ENCODE data around the gene ZSWIM1.

The ZSWIM1 gene

DNA sequence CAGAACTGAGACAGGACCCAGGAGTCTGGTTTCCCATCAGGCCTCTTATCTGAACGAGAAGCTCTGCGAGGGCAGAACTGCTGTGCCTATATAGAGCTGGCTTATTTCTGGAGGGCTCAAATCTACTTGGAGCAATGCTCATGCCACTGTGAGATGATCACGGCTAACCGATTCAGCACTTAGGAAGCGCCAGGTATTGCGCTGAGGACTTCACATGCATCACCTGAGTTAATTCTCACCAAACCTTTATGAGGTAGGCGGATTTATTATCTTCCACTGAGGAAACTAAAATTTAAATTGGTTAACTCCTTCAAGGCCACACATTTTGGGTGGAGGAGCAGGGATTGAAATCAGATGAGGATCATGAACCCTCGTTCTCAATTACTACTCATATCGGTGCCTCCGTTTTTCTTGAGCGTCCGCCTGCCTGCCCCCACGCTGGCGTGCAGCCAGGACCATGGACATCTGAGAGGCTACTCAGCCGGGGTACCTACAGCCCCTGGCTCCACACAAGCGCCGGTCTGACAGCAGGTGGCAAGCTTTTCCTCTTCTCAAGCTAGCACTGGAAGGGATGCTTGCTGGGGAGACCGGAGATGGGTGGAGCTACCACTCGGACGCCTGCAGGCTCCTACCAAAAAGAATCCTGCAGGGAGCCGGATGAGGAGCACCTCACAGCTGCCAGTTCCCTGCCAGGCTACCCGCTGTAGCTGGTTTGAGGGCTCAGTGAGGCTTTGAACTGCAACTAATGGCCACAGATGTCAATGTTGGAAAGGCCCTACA is 52.4 kb downstream of the ZSWIM1 start:
- H3K9me3 Mint-ChIP-seq: no peaks in the 10 kb centered on the region
- peak overlapping the region; percentile 100 for H3K27ac Mint-ChIP-seq
- peaks cover 15% of the 10 kb centered on the region for H3K4me1 Mint-ChIP-seq (ENCODE audit: low read depth)
- H3K36me3 Mint-ChIP-seq (ENCODE audit: low read depth): peaks cover 44% of the 10 kb centered on the region
- H3K27me3 Mint-ChIP-seq: no peaks in the 10 kb centered on the region
- peak overlapping the region; percentile 99 for H3K4me3 Mint-ChIP-seq
- intact Hi-C loops (cut with micrococcal nuclease): loop anchor here (1.0 kb wide), 1 partner anchor 43 kb away; no protein-coding TSS in a partner anchor

DNA sequence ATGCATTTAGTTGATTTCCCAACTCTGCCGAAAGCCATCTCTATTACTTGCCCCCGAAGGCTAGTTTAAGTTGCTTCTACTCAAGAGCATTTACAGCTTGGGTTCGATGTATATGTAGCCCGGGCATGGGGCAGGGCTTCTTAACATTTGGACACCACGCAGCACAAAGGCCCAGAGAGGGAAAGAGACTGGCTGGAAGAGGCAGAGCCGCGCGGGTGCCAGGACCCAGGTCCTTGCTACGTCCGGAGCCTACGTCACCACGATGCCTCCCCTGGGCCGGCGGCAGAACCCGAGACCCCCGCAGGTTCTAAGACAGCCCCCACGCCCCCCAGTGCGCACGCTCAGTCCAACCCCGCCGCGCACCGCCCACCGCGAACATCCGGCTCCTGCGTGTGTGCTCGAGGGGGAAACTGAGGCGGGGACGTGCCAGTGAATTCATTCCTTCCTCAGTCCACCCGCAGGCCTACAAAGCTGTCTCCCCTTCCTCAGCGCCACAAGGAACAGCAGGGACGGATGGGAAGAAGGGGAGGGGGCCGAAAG is 53.1 kb downstream of the ZSWIM1 start:
- Mint-ChIP-seq H3K9me3 (no peaks in the 10 kb centered on the region), H3K4me3 (peak overlapping the region; percentile 99), H3K4me1 (ENCODE audit: low read depth) (peaks cover 18% of the 10 kb centered on the region), H3K27me3 (no peaks in the 10 kb centered on the region), H3K36me3 (ENCODE audit: low read depth) (peaks cover 51% of the 10 kb centered on the region), H3K27ac (peak overlapping the region; percentile 100)
- intact Hi-C loops (cut with micrococcal nuclease): loop anchor here (1.0 kb wide), 1 partner anchor 44 kb away; no protein-coding TSS in a partner anchor

Data from dendritic cell treated with granulocyte-macrophage colony-stimulating factor and Interleukin-4, amounts not matched to agents 40 ng/mL and 50 ng/mL, for 4 days (primary cell).